GM11168 (cell line): ENCODE results near the gene DNAJC21.

Experiments
- in situ Hi-C: fragments of 300-500 bp; cut with MboI; formaldehyde crosslinking; loops from one replicate; pipeline ENCODE4 v1.12.0; 2022; ENCODE audit warnings: low sequenced_read_pairs; ENCODE audit not compliant: unreplicated experiment

Gene DNAJC21

DNA sequence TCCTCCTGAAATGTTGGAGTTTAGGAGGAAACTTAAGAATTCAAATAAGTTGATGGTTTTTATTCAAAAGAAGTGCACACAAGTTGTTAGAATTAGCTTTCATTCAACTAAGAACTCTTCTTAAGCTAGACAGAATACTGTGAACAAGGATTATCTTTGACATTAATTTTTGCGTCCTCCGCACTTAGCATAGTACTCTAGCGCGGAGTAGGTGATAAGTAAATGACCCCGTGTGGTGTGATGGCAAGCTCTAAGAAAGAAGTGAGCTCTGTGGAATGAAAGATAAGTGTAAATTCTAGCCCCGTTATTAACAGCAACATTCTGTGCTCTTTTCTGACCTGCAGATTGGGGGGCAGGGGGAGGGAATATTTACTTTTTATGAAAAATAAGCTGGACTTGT, 12.8 kb upstream of the DNAJC21 start:
- in situ Hi-C loops, result loop anchor here (25.0 kb wide), 1 partner anchor 404 kb away; no protein-coding TSS in a partner anchor

DNA sequence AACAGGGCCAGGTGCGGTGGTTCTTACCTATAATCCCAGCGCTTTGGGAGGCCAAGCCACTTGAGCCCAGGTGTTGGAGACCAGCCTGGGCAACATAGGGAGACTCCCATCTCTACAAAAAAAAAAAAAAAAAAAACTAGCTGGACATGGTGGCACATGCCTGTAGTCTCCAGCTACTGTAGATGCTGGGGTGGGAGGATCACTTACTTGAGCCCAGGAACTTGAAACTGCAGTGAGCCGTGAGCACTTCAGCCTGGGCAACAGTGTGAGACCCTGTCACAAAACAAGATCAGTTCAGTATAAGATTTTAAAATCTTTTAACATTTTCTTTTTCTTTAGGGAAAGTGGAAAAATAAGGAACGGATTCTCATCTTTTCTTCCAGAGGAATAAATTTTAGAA, 11.3 kb upstream of the DNAJC21 start:
- in situ Hi-C loops, result loop anchor here (25.0 kb wide), 1 partner anchor 406 kb away; no protein-coding TSS in a partner anchor

DNA sequence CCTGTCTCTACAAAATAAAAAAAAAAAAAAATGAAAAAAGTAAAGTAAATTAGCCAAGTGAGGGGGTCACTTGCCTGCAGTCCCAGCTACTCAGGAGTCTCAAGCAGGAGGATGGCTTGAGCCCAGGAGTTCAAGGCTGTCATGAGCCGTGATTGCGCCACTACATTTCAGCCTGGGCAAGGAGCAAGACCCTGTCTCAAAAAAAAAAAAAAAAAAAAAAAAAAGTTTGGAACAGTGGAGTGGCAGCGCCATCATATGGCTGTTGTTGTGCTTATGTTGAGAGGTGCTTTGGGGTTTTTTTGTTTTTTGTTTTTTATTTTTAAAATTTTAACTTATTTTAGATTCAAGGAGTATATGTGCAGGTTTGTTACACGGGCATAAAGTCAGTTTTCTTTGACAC, 10.3 kb upstream of the DNAJC21 start:
- in situ Hi-C loops, result loop anchor here (25.0 kb wide), 1 partner anchor 407 kb away; no protein-coding TSS in a partner anchor

DNA sequence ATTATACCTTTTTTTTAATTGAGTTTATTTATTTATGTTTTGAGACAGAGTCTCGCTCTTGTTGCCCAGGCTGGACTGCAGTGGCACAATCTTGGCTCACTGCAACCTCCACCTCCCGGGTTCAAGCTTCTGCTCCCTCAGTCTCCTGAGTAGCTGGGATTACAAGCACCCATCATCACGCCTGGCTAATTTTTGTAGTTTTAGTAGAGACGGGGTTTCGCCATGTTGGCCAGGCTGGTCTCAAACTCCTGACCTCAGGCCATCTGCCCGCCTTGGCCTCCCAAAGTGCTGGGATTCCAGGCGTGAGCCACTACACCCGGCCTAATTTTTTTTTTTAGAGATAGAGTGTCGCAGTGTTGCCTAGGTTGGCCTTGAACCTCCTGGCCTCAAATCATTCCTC, 6.1 kb upstream of the DNAJC21 start:
- in situ Hi-C loops, result loop anchor here (25.0 kb wide), 1 partner anchor 411 kb away; no protein-coding TSS in a partner anchor

DNA sequence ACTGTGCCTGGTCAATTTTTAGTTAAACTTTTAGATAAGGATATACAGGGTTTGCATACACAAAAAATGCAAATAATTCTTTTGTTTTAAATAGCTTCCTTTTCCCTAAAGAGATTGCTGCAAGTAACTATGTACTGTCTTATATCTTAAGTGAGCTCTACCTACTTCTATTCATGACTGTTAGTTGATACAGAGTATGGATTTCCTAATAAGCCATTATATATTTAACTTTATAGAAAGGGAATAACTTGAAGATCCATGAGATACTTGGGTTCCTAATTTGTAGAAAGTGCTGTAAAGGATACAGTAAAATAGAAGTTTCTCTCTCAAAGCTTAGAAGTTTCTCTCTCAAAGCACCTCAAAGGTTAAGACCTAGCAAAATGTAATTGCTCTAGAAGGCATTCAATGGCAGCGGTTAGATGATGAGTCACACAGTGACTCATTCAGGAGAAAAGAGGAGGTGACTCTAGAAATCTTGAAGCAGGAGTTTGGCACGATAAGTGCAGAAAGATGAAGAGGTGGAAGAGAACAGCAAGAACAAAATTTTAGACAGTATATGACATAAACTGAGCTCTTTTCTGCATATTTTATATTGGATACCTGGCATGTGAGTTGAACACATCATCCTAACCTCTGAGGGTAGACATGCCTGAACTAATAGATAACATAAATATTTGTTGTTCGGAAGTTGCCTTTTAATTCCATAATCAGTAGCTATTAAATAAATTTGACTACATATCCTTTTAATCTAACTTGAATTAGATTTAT, 5.5 kb upstream of the DNAJC21 start:
- in situ Hi-C loops, result loop anchor here (25.0 kb wide), 1 partner anchor 412 kb away; no protein-coding TSS in a partner anchor

DNA sequence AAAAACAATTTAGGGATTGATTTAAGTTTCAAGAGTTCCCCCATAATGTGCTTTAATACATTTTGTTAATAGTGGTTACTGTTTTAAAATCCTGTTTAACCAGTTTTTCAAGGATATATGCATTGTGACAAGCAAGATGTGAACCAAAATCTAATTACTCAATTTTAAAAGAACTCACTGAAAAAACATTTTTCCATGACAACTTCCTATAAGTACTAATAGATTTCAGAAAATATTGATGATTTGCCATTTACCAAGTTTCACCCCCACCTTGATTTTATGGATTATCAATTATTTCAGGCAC, 4.9 kb upstream of the DNAJC21 start:
- in situ Hi-C loops, result loop anchor here (25.0 kb wide), 1 partner anchor 412 kb away; no protein-coding TSS in a partner anchor

DNA sequence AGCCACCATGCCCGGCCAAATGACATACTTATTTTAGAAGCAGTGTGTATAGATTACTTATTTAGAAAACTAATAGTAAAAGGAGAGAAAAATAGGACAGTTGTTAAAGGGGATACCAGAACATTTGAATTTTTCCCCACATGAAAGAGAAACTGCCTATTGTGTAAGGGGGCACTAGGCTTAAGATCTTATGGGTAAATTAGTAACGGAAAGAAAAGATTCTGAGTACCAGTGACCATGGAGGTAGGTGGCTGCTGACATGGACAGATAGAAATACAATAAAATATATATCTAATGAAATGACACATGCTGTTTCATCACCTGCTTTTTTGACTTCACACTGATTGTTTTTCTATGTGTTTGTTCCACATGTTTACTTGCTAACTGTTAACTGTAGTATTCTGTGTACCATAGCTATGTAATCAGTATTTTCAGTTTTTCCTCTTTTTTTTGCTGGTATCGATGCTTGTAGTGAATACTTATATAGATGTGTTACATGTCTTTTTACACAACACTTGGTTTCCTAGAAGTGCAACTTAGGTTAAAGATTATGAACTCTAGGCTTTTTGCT, 3.0 kb upstream of the DNAJC21 start:
- in situ Hi-C loops, result no loop called here

DNA sequence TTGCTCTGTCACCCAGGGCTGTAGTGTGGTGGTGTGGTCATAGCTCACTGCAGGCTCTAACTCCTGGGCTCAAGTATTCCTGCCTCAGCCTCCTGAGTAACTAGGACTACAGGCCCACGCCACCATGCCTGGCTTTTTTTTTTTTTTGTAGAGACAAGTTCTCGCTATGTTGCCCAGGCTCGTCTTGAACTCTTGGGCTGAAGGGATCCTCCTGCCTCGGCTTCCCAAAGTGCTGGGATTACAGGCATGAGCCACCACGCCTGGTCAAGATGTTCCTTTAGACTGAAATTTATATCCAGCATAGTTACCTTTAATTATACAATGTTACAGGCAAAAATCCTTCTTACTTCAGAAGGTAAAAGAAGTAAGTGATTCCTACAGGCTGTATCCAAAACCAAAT, 1.6 kb upstream of the DNAJC21 start:
- in situ Hi-C loops, result no loop called here

DNA sequence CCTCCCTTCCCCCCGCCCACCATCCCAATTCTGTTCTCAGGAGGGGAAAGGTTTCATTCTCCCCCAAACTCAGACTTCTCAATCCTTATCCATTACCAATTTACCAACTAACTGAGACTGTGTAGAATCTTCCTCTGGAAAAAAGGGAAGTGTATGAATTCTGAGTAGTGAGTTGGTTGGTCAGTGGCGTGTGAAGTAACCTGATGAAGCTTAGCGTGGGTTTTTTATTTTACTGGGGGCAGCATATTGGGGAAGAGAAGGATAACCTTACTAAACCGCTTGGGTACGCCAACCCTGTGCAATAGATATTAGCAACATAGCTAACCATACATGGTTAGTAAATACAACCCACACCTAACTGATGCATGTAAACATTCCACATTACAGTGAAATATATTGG, 1.1 kb upstream of the DNAJC21 start:
- in situ Hi-C loops, result no loop called here

DNA sequence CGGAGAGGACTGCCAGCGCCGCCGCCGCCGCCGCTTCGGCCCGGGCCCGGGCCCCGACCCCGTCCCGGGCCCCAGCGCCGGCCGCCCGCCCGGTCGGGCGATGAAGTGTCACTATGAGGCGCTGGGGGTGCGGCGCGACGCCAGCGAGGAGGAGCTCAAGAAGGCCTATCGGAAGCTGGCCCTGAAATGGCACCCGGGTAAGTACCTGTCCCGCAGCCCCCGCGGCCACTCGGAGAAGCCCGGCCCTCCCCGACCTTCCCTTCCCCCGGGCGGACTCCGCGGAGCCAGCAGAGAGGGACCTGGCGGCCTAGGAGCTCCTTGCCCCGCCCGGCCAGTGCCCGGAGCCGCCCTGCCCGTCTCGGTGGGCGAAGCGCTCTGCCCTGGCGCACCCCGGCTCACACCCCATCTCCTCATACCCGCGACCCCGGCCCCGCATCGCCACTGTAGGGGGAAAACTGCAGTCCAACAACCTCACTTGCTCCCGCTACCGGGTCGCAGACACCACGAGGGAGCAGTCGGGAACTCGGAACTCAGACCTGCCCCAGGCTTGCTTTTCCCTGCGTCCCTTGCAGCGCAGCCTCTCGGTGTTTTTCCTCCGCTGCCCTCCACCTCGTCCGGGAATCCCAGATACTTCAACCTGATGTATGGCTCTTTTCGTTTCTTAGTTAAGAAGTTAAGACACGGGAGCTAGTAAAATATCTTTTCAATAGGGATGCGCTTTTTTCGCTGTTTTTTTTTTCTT, 532 bp downstream of the DNAJC21 start:
- in situ Hi-C loops, result no loop called here

DNA sequence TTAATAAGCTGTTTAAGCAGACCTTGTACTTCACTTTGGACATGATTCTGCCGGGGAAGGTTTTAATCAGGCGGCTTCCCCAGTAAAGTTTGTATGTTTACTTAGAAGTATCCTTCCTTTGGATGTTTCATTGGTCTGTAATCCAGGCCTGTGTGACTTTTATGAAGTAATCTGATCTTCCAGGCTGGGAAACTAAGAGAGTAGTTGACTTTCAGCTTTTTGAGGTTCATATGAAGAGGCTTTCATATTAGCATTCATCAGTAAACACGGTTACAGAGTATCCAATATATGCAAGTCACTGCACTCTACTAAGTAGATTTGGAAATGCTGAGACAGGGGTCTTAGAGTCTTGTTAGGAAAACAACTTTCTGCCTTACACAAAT, 1.1 kb downstream of the DNAJC21 start:
- in situ Hi-C loops, result no loop called here

DNA sequence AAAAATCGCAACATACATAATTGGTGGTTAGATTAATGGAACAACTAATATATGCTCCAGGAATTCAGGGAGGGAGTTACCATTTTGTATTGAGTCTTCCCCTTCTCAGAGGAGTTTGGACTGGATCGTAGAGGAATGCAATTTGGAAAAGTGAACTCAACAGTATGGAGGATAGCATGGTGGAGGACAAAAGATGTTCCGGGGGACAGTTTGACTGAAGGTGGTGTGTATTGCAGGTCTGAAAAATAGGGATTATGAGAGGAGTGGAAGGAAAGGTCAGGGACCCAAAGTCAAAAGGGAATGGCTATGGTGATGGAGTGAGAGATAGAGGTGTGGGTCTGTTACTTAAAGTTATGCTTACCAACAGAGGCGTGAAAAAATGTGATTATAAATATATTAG, 1.5 kb downstream of the DNAJC21 start:
- in situ Hi-C loops, result no loop called here

DNA sequence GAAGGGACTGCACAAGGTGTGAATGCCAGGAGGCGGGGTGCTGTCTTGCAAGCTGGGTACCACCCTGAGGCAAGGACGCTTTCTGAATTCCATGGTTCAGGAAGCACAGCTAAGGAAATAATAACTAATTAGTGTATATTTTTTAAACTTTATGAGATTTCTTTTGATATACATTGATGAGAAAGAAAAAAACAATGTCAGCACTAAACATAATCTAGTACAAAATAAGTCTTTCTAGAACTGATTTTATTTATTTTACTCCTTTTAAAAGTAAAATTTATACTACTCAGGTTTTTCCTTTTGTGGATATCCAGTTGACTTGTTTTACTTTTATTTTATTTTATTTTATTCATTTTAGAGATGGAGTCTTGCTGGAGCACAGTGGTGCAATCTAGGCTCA, 3.6 kb downstream of the DNAJC21 start:
- in situ Hi-C loops, result no loop called here

DNA sequence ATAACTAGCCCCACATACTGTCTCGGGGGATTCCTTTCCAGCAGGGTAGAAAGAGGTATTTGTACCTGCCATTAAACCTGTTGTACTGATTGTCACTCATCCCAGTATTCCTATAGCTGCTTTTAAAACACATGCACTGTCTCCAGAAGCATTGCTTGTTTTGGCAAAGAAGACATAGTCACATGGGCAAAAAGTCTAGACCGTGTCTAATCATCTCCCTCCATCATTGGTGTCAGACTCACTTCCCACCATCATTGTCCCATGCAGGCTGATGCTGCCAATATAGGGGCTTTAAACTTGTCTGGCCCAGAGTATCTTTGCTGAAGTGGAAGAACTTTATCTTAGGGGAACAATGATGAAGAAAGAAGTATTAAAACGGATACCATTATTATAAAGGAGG, 12.6 kb downstream of the DNAJC21 start:
- in situ Hi-C loops, result no loop called here

DNA sequence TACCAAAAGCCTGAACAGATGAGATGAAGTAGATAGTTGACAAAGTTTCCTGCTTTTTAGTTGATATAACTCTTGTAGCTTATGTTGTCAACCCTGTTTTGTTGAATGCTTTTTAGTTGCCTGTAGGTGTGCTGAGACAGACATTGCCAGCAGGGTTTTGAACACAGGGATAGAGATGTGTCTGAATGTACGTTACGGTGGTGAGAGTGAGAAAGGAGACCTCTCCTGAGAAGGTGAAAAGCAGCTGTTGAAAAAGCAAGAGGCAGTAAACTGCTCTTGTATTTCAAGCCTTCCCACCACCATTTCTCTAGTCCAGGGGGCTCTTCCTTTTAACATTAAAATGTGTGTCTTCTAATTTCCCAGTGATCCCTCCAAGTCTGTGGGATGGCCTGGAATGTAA, 14.7 kb downstream of the DNAJC21 start:
- in situ Hi-C loops, result no loop called here

DNA sequence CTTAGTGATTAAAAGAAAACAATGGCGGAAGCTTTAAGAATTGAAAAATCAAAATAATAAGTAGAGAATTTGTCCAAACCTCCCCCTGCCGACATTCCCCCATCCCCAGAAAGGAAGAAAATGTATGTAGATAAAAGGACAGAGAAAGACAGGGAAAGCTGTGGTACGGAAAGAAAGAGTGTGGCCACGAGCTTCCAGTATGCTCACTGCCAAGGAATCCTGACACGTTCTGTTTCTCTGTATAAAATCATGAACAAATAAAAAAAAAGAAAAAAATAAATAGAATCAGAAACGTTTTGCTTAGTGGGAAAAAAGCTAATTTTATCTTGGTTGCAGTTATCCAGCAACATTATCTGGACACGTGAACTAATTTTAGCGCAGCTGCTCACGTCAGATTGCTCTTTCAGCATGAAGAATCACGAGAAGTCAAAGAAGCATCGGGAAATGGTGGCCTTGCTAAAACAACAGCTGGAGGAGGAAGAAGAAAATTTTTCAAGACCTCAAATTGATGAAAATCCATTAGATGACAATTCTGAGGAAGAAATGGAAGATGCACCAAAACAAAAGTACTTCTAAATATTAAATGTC, 15.2 kb downstream of the DNAJC21 start:
- in situ Hi-C loops, result no loop called here

DNA sequence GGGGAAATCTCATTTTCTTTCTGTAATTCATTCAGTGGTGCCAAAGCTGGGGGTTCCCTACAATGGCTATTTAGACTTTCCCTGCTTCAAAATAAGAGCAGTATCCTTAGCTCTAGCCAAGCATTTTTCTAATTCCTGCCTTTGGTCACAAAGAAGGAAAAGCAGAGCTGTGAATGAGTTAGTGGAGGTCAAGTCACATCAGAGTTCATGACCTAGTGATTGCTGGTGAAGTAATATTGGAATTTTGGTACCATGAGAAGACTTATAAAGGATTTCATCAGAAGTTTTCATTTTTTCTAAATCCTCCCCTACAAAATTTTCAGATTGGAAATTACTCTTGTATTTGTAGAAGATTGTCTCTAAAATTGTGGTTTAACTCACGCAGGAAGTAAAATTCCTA, 28.0 kb downstream of the DNAJC21 start:
- in situ Hi-C loops, result loop anchor here (5.0 kb wide), 1 partner anchor 45 kb away; no protein-coding TSS in a partner anchor

DNA sequence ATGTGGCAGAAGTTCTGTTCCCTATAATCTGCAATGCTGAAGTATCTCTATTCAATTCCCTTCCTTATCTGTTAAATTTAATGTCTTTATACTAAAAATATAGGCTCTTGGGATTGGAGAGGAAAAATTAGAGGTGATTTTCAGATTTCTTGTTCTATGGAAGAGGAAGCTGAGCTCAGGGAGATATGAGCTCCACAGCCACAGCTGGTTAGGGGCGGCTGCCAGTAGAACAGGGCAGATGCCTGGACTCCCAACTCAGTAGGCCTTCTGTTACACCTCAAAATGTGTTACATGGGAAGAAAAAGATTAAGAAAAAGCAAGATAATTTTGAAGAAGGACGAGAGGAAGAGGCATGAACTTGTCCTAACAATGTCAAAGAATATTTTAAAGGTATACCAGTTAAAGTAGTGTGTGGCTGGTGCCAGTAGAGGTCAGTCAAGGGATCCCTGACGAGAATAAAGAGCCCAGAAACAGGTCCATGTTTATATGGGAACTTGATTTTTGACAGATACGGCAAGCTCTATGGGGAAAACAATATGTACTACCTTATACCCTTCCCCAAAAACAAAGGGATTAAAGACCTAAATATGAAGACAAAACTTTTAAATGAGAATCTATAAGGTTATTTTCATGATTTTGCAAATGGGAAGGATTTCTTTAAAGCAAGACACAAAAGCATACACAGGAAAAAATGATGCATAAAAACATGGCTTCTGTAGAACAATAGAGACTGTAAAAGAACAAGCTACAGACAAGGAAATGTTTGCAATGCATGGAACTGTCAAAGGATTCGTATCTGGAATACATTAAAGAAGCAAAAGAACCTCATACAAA, 28.7 kb downstream of the DNAJC21 start:
- in situ Hi-C loops, result loop anchor here (5.0 kb wide), 1 partner anchor 44 kb away; no protein-coding TSS in a partner anchor

DNA sequence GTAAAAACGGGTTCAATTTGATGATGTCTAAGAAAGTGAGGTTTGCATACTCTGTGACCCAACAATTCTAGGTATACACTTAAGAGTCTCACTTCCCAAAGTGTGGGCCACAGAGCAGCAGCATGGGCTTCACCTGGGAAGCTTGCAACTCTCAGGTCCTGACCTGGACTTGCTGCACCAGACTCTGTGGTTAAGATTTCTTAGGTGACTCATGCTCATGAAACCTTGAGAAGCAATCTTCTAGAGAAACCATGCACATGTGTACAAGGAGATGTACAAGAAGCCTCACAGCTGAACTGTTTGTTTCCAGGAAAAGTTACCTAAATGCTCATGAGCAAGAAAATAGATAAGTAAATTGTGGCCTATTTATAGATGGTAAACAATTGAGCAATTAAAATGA, 30.0 kb downstream of the DNAJC21 start:
- in situ Hi-C loops, result loop anchor here (5.0 kb wide), 1 partner anchor 43 kb away; no protein-coding TSS in a partner anchor

DNA sequence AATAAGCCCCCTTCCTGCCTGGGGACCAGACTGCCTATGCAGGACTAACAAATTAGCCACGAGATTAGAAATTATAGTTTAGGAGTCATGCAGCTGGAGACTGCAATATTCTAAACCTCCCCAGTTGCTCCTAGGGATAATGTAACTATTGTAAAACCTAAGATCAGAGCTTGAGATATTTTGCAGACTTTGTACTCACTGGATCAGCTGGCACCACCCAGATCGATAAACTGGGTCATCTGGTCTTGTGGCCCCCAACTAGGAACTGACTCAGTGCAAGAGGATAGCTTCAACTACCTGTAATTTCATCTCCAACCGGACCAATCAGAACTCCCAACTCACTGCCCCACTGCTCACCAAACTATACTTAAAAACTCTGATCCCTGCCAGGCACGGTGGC, 38.2 kb downstream of the DNAJC21 start:
- in situ Hi-C loops, result no loop called here
